GM18867 (cell line): ENCODE data around the gene KCNJ1.

Source experiments
- ATAC-seq: cut with Tn5 transposase; IDR thresholded peaks from one replicate; pipeline ENCODE4 v1.9.1; 2021; ENCODE audit warnings: mild to moderate bottlenecking, moderate library complexity; ENCODE audit not compliant: unreplicated experiment

KCNJ1 gene

GRCh38 chr11:128790196-128790595 lies 76.9 kb downstream of the KCNJ1 start:
- ATAC-seq = no peak

GRCh38 chr11:128789497-128790150 lies 77.5 kb downstream of the KCNJ1 start:
- no peak for ATAC-seq
